ENCODE results near the gene SLFN12L. TPM values are rescaled to one million over a fixed set of nuclear protein-coding genes. Genes with fewer than 3 reads are reported as not detected.

SLFN12L gene
- total and polyA plus RNA-seq, 9 of the 15 experiments (the other 6 are each of a cell fraction or from before 2014, with no cell fraction given), result 0.04 to 0.31 (median 0.08) TPM; not detected in 3

GRCh38 chr17:35423761-35424160, 113.7 kb downstream of the SLFN12L start (continued):
- TF ChIP-seq CTCFL (IDR thresholded peaks at IDR 0.05; ENCODE audit: borderline replicate concordance, insufficient read depth, low read depth, low read length, poor library complexity, severe bottlenecking) (no peak), HDAC8 (tag; IDR thresholded peaks at IDR 0.05) (no peak), CBX3 (IDR thresholded peaks at IDR 0.05; ENCODE audit: borderline replicate concordance in 1 of 2, low read length in 2 of 2) (no peak)

Small RNAs within 50 kb of the gene (small RNA-seq; reads per million reads assigned to genes)
- not detected for gene AC015911.1
- 148 reads per million, percentile 99 among the genes with 10 or more reads in this experiment for gene SNORD7

Other genes with a start within 250 kb of the SLFN12L start
Only the 7 nearest of the 9 such genes appear.
- not detected in 2 replicates for gene SLFN11, start 164.1 kb downstream of the SLFN12L start, total RNA-seq (2014; rRNA removed)
- not detected in 2 replicates for gene SLFN11, start 164.1 kb downstream of the SLFN12L start, total RNA-seq (2014; rRNA removed; fragmentation: Illumina TruSeq; extraction: Trizol)
- not detected in 2 replicates for gene SLFN11, start 164.1 kb downstream of the SLFN12L start, total RNA-seq (2015; rRNA removed; fragmentation: Illumina TruSeq; extraction: Trizol)
- gene SLFN11, start 164.1 kb downstream of the SLFN12L start, total RNA-seq (2021), result 0.04 and 0.20 TPM in 2 replicates
- 0.05 and 0.21 TPM in 2 replicates for gene SLFN11, start 164.1 kb downstream of the SLFN12L start, polyA plus RNA-seq (2011; rRNA removed)
- not detected in 2 replicates for gene SLFN11, start 164.1 kb downstream of the SLFN12L start, polyA plus RNA-seq (2014; fragmentation: Illumina TruSeq; extraction: Trizol)
- gene SLFN11, start 164.1 kb downstream of the SLFN12L start, polyA plus RNA-seq (2014; fragmentation: Nextera tagmentation; extraction: Ambion mirVana), result not detected
- gene SLFN11, start 164.1 kb downstream of the SLFN12L start, polyA plus RNA-seq (2014; rRNA removed), result not detected in 2 replicates
- 0.09 TPM in 1 of 2 replicates, not detected in the other for gene SLFN12, start 105.2 kb downstream of the SLFN12L start, total RNA-seq (2014; rRNA removed)
- gene SLFN12, start 105.2 kb downstream of the SLFN12L start, total RNA-seq (2014; rRNA removed; fragmentation: Illumina TruSeq; extraction: Trizol), result 0.07 TPM in 1 of 2 replicates, not detected in the other
- gene SLFN12, start 105.2 kb downstream of the SLFN12L start, total RNA-seq (2015; rRNA removed; fragmentation: Illumina TruSeq; extraction: Trizol), result not detected in 2 replicates
- gene SLFN12, start 105.2 kb downstream of the SLFN12L start, total RNA-seq (2021), result 0.25 TPM in 1 of 2 replicates, not detected in the other
- not detected in 2 replicates for gene SLFN12, start 105.2 kb downstream of the SLFN12L start, polyA plus RNA-seq (2011; rRNA removed)
- gene SLFN12, start 105.2 kb downstream of the SLFN12L start, polyA plus RNA-seq (2014; fragmentation: Illumina TruSeq; extraction: Trizol), result not detected in 2 replicates
- gene SLFN12, start 105.2 kb downstream of the SLFN12L start, polyA plus RNA-seq (2014; fragmentation: Nextera tagmentation; extraction: Ambion mirVana), result under 1 TPM in 1 of 2 experiments, not detected in 1; 0.01 TPM
- gene SLFN12, start 105.2 kb downstream of the SLFN12L start, polyA plus RNA-seq (2014; rRNA removed), result 0.09 TPM in 1 of 2 replicates, not detected in the other
- gene SLFN13, start 88.9 kb downstream of the SLFN12L start, total RNA-seq (2014; rRNA removed), result 0.24 and 0.27 TPM in 2 replicates
- 0.04 and 0.10 TPM in 2 replicates for gene SLFN13, start 88.9 kb downstream of the SLFN12L start, total RNA-seq (2014; rRNA removed; fragmentation: Illumina TruSeq; extraction: Trizol)
- gene SLFN13, start 88.9 kb downstream of the SLFN12L start, total RNA-seq (2015; rRNA removed; fragmentation: Illumina TruSeq; extraction: Trizol), result 0.15 and 0.33 TPM in 2 replicates
- 0.29 and 0.49 TPM in 2 replicates for gene SLFN13, start 88.9 kb downstream of the SLFN12L start, total RNA-seq (2021)
- 0.17 TPM in 1 of 2 replicates, not detected in the other for gene SLFN13, start 88.9 kb downstream of the SLFN12L start, polyA plus RNA-seq (2011; rRNA removed)
- gene SLFN13, start 88.9 kb downstream of the SLFN12L start, polyA plus RNA-seq (2014; fragmentation: Illumina TruSeq; extraction: Trizol), result 0.09 and 0.17 TPM in 2 replicates
- gene SLFN13, start 88.9 kb downstream of the SLFN12L start, polyA plus RNA-seq (2014; fragmentation: Nextera tagmentation; extraction: Ambion mirVana), result under 1 TPM; 0.06 to 0.11 TPM
- gene SLFN13, start 88.9 kb downstream of the SLFN12L start, polyA plus RNA-seq (2014; rRNA removed), result 0.27 and 0.97 TPM in 2 replicates
- gene SLFN14, start 23.1 kb upstream of the SLFN12L start, total RNA-seq (2014; rRNA removed), result 2.7 and 3.0 TPM in 2 replicates
- 4.0 and 5.1 TPM in 2 replicates for gene SLFN14, start 23.1 kb upstream of the SLFN12L start, total RNA-seq (2014; rRNA removed; fragmentation: Illumina TruSeq; extraction: Trizol)
- 1.3 and 1.7 TPM in 2 replicates for gene SLFN14, start 23.1 kb upstream of the SLFN12L start, total RNA-seq (2015; rRNA removed; fragmentation: Illumina TruSeq; extraction: Trizol)
- gene SLFN14, start 23.1 kb upstream of the SLFN12L start, total RNA-seq (2021), result 3.2 and 4.3 TPM in 2 replicates
- 1.2 and 3.9 TPM in 2 replicates for gene SLFN14, start 23.1 kb upstream of the SLFN12L start, polyA plus RNA-seq (2011; rRNA removed)
- gene SLFN14, start 23.1 kb upstream of the SLFN12L start, polyA plus RNA-seq (2014; fragmentation: Illumina TruSeq; extraction: Trizol), result 3.3 and 3.8 TPM in 2 replicates
- 1 to 10 TPM; 1.6 to 3.1 TPM for gene SLFN14, start 23.1 kb upstream of the SLFN12L start, polyA plus RNA-seq (2014; fragmentation: Nextera tagmentation; extraction: Ambion mirVana)
- gene SLFN14, start 23.1 kb upstream of the SLFN12L start, polyA plus RNA-seq (2014; rRNA removed), result 2.6 and 3.1 TPM in 2 replicates
- gene PEX12, start 40.9 kb upstream of the SLFN12L start, total RNA-seq (2014; rRNA removed), result 4.6 and 5.6 TPM in 2 replicates
- gene PEX12, start 40.9 kb upstream of the SLFN12L start, total RNA-seq (2014; rRNA removed; fragmentation: Illumina TruSeq; extraction: Trizol), result 6.4 and 6.8 TPM in 2 replicates
- 5.8 and 6.4 TPM in 2 replicates for gene PEX12, start 40.9 kb upstream of the SLFN12L start, total RNA-seq (2015; rRNA removed; fragmentation: Illumina TruSeq; extraction: Trizol)
- 5.5 and 6.1 TPM in 2 replicates for gene PEX12, start 40.9 kb upstream of the SLFN12L start, total RNA-seq (2021)
- gene PEX12, start 40.9 kb upstream of the SLFN12L start, polyA plus RNA-seq (2011; rRNA removed), result 9.9 and 12.4 TPM in 2 replicates
- gene PEX12, start 40.9 kb upstream of the SLFN12L start, polyA plus RNA-seq (2014; fragmentation: Illumina TruSeq; extraction: Trizol), result 7.9 and 8.4 TPM in 2 replicates
- 1 to 10 TPM; 4.0 to 6.7 TPM for gene PEX12, start 40.9 kb upstream of the SLFN12L start, polyA plus RNA-seq (2014; fragmentation: Nextera tagmentation; extraction: Ambion mirVana)
- 4.5 and 4.9 TPM in 2 replicates for gene PEX12, start 40.9 kb upstream of the SLFN12L start, polyA plus RNA-seq (2014; rRNA removed)
- 90.5 and 115 TPM in 2 replicates for gene AP2B1, start 49.6 kb upstream of the SLFN12L start, total RNA-seq (2014; rRNA removed)
- 114 and 135 TPM in 2 replicates for gene AP2B1, start 49.6 kb upstream of the SLFN12L start, total RNA-seq (2014; rRNA removed; fragmentation: Illumina TruSeq; extraction: Trizol)
- gene AP2B1, start 49.6 kb upstream of the SLFN12L start, total RNA-seq (2015; rRNA removed; fragmentation: Illumina TruSeq; extraction: Trizol), result 82.0 and 85.9 TPM in 2 replicates
- gene AP2B1, start 49.6 kb upstream of the SLFN12L start, total RNA-seq (2021), result 221 and 245 TPM in 2 replicates
- 154 and 287 TPM in 2 replicates for gene AP2B1, start 49.6 kb upstream of the SLFN12L start, polyA plus RNA-seq (2011; rRNA removed)
- 191 and 204 TPM in 2 replicates for gene AP2B1, start 49.6 kb upstream of the SLFN12L start, polyA plus RNA-seq (2014; fragmentation: Illumina TruSeq; extraction: Trizol)
- 10 to 100 TPM; 60.1 to 63.6 TPM for gene AP2B1, start 49.6 kb upstream of the SLFN12L start, polyA plus RNA-seq (2014; fragmentation: Nextera tagmentation; extraction: Ambion mirVana)
- 105 and 126 TPM in 2 replicates for gene AP2B1, start 49.6 kb upstream of the SLFN12L start, polyA plus RNA-seq (2014; rRNA removed)
- 0.14 and 0.16 TPM in 2 replicates for gene RASL10B, start 194.0 kb upstream of the SLFN12L start, total RNA-seq (2014; rRNA removed)
- 0.04 and 0.06 TPM in 2 replicates for gene RASL10B, start 194.0 kb upstream of the SLFN12L start, total RNA-seq (2014; rRNA removed; fragmentation: Illumina TruSeq; extraction: Trizol)
- 0.07 and 0.11 TPM in 2 replicates for gene RASL10B, start 194.0 kb upstream of the SLFN12L start, total RNA-seq (2015; rRNA removed; fragmentation: Illumina TruSeq; extraction: Trizol)
- 0.11 and 0.22 TPM in 2 replicates for gene RASL10B, start 194.0 kb upstream of the SLFN12L start, total RNA-seq (2021)
- 0.16 and 0.31 TPM in 2 replicates for gene RASL10B, start 194.0 kb upstream of the SLFN12L start, polyA plus RNA-seq (2011; rRNA removed)
- gene RASL10B, start 194.0 kb upstream of the SLFN12L start, polyA plus RNA-seq (2014; fragmentation: Illumina TruSeq; extraction: Trizol), result 0.11 and 0.12 TPM in 2 replicates
- gene RASL10B, start 194.0 kb upstream of the SLFN12L start, polyA plus RNA-seq (2014; fragmentation: Nextera tagmentation; extraction: Ambion mirVana), result not detected
- 0.03 and 0.27 TPM in 2 replicates for gene RASL10B, start 194.0 kb upstream of the SLFN12L start, polyA plus RNA-seq (2014; rRNA removed)

Measured in K562 (cell line).